ENCODE measurements around the gene QPCTL.

Gene QPCTL

GRCh38 chr19:45664575-45664974 is 27.9 kb upstream of the QPCTL start:
- TF ChIP-seq CTCF (conservative IDR thresholded peaks at IDR 0.05) (no peak), ZFX (IDR thresholded peaks at IDR 0.05) (no peak)

GRCh38 chr19:45667620-45668341 is 24.7 kb upstream of the QPCTL start, which contains the start of gene GIPR:
Gene GIPR (plus strand): TSS chr19:45668221. CDS start chr19:45669521, 1,300 bp downstream.
- TF ChIP-seq ZFX (IDR thresholded peaks at IDR 0.05) = no peak
- H3K27ac ChIP-seq = no peak within 1 kb of the TSS

More at GRCh38 chr19:45664575-45664974, 27.9 kb upstream of the QPCTL start:
- no peak overlapping the region for H3K27ac ChIP-seq

GRCh38 chr19:45668342-45668871 is 24.1 kb upstream of the QPCTL start:
- TF ChIP-seq CTCF (conservative IDR thresholded peaks at IDR 0.05) (no peak), ZFX (IDR thresholded peaks at IDR 0.05) (no peak)
- H3K27ac ChIP-seq = no peak overlapping the region

- no peak for TF ChIP-seq ZFX (IDR thresholded peaks at IDR 0.05)
- no peak for TF ChIP-seq CTCF (conservative IDR thresholded peaks at IDR 0.05)
- H3K27ac ChIP-seq = no peak overlapping the region
These were observed 21.6 kb upstream of the QPCTL start for GRCh38 chr19:45670670-45671453.

- TF ChIP-seq CTCF (conservative IDR thresholded peaks at IDR 0.05) = no peak
- TF ChIP-seq ZFX (IDR thresholded peaks at IDR 0.05) = no peak
- H3K27ac ChIP-seq = no peak overlapping the region
These were observed 17.5 kb upstream of the QPCTL start for GRCh38 chr19:45674946-45675345.

- no peak overlapping the region for H3K27ac ChIP-seq
- TF ChIP-seq ZFX (IDR thresholded peaks at IDR 0.05) = no peak
- no peak for TF ChIP-seq CTCF (conservative IDR thresholded peaks at IDR 0.05)
These were observed 15.6 kb upstream of the QPCTL start for GRCh38 chr19:45676851-45677263.

- H3K27ac ChIP-seq = no peak overlapping the region
- TF ChIP-seq CTCF (conservative IDR thresholded peaks at IDR 0.05) (no peak; the same call in 1 of the 2 replicates), ZFX (IDR thresholded peaks at IDR 0.05) (no peak)
These were observed 14.9 kb upstream of the QPCTL start for GRCh38 chr19:45677351-45678230.
